Limb (tissue), 2 donors: ENCODE measurements around the gene DAP.
A peak's percentile ranks its signal among the peaks of the same experiment; 100 is the strongest.

Experiments
- DNase-seq, 2 donors: peaks; one replicate each; pipeline ENCODE4 v3.0.0-alpha.2; 2016; ENCODE audit errors: extremely low spot score in 2 of 2

Gene DAP

DNA sequence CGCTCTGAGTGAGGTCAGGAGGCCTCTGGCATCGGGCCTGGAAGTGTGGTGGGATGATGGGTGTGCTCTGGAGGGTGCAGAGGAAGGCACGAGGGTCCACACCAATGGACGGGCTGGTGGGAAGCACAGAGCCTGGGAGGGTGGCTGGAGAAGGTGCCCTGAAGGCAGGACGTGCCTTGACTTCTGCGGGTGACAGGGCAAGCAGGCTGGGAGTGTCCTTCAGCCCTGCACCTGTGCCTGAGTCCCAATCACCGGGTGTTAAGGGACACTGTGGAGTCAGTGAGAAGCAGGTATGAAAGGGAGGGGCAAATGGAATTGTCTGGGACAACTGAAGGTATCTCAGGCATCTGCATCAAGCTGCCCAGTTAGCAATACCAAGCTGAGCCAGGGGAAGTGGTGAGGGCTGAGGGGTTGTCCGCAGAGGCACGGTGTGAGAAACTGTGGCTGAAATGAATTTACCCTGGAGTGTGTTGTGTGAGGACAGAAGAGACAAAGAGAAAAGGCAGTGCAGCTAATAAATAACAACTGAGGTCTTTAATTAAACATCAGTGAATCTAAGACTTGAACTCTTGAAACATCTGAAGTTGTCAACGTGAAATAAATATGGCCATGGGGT is 50.4 kb downstream of the DAP start:
- no peak for DNase-seq

DNA sequence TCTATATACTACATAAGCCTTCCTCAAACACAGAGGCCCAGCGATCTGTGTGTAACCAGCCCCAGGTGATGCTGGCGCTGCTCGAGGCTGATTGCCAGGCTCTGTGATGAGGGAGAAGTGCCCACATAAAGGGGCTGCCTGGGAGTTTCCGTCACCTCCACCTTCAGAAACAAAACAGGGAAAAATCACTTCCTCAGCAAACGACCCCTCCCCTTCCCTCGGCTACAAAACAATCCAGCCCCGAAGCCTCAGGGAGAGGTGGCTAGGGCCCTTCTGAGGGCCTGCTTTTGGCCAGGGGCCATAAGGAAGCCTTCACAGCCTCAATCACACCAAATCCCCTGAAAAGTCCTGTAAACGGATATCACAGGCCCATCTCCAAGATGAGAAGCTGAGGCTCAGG is 51.1 kb downstream of the DAP start:
- no peak for DNase-seq

DNA sequence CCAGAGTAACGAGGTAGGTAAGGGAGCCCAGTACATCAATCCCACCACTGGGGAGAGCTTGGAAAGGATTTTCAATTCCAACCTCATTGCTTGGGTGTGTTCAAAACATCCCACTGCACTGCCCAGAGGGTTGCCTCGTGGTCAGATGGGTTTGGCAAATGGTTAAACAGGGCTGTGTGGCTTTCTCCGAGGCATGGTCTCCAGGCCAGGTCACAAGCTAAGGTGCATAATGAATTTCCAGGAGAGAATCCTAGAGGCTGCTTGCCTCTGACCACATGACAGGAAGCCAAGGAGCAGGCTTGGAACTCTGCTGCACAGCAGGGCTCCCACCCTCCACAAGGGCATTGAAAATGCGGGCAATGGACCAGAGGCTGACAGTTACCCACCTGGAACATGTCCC is 51.6 kb downstream of the DAP start:
- no peak for DNase-seq

DNA sequence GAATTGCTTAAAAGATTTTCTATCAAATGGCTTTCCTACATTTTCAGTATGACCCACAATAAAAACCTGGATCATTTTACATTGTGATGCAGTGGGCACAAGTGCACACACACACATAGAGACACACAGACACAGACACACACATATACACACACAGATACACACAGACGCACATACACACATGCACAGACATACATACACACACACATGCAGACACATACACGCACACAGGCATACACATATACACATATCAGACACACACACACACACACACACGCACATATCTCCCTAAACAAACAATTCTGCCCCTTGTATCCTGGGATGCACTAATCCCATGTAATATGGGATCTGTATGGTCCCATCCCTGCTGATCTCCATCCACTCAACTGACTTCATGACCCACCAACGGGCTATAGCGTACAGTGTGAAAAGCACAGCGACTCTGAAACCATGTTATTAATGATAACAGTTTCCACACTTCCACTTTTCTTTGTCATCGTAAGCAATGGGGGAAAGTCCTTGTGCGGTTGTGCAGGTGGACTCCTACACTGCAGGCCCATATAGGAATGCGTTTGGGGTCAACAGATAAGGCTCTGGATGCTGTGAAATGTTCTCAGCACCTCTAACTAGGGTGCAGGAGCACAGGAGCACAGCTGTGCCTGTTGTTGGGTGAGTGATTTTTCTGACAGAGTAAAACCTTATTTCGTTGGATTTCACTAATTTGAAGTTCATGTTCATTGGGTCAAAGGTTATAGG is 52.7 kb downstream of the DAP start:
- DNase-seq, result no peak

DNA sequence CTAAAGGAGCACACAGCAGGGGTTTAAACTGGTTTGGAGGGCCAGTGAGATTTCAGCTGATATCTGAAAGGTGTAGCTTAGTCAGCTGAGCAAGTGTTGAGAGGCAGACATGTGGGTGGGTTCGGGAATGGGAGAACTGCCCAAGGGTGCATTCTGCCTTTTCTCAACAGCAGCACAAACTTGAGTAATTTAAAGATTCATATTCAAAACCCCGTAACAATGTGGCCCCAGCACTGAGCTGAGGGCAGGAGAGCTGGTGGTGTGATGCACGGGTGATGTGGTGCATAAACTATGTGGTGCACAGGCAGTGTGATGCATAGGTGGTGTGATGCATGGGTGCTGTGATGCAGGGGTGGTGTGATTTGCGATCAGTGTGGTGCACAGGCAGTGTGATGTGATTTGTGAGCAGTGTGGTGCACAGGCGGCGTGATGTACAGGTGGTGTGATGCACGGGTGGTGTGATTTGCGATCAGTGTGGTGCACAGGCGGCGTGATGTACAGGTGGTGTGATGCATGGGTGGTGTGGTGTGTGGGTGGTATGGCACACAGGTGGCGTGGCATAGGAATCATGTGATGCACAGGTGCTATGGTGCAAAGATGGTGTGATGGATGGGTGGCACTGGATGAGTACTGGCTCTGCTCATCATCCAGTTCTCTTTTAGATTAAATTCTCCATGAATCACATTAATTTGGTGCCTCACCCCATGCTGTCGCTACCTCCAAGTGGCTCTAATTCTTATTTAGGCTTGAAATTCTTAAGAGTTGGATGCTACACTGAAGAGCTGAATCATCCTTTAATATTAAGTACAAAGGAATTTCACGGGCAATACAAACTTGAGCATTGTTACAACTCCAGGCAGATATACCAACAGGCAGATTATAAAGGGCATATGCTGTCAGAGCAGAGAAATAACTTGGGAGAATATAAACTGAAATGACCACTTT is 53.6 kb downstream of the DAP start:
- DNase-seq, result no peak

DNA sequence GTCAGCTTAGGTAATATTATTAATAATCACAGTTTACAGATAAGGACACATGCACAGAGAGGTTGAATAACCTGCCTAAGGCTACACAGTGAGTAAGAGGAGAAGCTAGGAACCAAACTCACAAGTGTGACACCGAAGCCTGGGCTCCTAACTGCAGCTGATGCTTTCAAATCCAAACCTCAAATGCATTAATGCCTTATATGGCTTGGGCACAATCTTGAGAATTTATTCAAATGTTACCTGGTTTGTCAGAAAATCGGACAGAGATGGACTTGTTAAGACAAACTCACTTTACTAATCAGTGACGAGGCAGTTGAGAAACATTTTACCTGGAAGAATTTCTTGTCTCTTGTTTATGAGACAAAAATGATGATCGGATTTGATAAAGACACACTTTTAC is 54.7 kb downstream of the DAP start:
- DNase-seq, result no peak

DNA sequence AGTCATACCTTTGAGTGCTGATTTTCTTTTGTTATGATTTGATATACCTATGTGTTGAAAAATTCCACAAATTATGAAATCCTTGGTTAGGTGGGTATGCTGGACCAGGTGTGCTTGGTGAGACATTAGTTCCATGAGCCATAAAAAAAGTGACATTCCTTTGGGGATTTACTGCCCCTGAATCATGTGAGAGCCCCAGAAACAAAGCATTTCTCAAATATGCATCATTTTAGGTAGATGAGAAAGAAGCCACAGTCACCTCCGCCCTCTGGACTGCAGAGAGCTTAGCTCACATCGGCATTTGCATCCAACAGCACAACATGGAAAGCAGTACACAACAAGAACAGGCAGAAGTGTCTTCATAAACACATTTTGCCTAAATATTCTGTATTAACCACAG is 55.3 kb downstream of the DAP start:
- no peak for DNase-seq

DNA sequence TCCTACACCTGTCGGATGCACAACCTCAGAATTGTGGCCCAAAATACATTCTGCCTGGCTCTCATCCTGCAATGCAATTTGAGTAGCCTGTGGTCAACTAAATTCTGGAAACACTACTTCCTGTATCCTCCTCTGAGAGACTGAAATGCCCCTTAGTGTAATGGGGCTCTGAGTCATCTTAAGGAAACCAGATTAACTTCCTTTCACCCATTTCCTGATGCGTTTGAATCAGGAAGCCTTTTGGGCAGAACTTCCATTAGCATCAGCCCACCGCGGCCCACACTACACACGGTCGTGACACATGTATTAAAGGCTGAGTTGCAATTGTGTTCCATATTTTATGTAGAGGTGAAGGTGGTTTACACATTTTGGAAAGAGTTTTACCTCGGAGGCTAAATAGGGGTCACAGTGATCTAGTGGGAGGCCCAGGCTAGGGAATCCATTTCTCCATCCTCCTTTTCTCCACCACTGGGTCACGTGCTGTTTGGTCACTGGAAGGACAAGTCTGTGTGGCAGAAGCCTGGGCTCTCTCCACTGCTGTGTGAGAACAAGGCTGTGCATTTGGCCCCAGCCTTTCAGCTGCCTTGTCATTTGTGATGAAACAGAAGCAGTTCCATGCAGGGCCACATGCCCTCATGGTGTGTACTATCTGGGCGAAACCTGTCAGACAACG is 55.9 kb downstream of the DAP start:
- DNase-seq, result no peak

DNA sequence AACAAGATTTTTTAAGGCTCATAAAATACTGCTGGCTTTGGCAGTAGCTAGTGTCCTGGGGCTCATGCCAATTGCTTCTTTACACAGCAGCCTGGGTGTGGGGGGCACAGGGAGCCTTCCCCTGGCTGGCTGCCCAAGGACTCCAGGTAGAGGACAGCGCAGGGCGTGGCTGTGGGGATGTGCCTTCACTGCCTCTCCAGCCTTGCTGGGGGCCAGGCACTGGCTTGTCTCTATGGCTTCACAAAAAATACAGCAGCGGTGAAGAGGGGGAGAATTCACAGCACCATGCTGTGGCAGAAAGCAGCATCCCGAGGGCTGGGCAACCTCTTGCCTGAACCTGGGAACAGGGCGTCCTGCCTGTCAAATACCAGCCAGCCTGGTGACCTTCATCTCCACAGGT is 57.4 kb downstream of the DAP start:
- no peak for DNase-seq

DNA sequence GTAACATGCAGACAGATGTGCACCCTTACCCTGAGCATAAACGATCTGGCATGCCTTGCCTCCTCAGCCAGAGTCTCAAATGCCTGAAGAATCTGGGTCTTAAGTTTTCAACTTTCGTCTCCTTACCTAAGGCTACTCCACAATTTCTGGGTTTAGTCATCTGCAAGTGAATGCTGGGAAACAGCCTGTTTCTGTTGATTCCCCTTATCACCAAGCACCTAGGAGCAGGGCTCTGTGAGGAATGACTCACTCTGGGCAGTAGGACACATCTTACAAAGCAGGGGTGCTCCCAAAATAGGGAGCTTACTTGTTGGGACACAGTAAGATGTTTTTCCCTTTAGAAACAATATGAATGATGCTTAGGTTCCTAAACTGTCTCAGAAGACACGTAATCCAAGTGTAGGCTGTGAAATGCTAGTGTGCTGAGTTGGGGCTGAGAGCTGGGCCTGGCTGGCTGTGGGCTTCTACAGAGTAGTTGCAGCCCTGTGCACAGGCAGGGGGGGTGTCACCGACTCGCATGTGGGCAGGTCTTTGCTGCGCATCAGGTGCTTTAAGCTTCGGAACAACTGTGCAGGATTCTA is 58.0 kb downstream of the DAP start:
- no peak for DNase-seq

DNA sequence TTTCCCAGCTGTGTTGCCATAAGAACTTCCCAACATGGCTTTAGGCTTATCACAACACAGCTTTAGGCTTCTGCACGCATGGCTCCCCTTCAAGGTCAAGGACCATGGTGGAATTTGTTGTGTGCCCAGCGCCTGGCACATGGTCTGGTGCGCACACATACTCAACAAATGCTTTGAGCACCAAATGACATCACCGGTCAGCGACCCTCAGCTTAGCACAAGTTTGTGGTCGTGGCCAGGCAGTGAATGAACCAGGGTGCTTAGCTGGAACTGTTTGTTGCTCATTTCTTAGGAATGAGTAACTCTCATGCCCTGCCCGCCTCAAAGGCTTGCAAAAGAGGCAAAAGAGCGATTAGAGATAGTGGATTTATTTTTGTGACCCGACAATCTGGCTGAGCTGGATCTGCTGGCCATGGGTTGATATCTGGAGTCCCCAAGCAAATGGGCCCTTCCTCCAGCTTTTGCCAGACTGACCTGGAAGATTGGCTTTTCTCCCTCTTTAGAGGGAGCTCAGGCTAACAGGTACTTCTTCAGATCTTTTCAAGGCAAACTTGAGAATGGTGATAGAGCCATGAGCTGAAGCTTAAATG is 58.9 kb downstream of the DAP start:
- no peak for DNase-seq

DNA sequence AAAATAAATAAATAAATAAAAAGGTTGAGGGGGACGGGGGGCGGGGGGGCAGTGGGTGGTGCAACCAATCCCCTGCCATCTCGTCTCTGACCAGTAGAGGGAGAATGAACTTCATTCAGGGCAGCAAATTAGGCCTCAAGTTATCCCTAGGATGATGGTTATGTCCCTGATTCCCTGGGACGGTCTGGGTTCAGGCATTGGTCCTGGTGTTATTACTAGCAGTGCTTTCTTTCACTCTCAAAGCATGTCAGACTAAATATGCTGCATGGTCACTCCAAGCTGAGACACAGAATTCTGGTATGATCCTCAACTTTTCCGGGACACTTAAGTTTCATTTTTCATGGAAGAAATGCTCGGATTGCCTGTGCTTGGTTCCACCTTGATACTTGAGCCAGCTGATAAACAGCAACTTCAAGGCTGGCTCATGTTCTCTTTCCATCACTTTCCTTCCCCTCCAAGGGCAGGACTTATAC is 59.4 kb downstream of the DAP start:
- peak; percentile 25 to 64 for DNase-seq

DNA sequence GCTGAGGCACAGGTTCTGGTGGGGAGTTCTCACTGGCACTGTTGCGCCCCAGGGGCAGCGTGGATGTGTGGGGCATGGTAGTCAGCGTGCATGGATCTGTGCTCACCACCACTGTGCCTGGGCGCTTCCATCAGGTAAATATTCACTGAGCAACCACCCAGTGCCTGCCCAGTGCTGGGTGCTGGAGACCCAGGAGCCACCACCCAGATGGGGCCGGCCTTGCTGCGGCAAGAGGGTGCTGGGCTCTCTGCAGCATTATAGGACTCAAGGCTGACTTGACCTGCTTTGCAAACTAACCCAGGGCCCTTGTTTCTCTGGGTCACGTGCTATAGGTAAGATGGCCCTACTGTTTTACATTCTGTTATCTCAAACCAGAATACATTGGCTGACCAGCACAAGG is 60.5 kb downstream of the DAP start:
- DNase-seq, result no peak

DNA sequence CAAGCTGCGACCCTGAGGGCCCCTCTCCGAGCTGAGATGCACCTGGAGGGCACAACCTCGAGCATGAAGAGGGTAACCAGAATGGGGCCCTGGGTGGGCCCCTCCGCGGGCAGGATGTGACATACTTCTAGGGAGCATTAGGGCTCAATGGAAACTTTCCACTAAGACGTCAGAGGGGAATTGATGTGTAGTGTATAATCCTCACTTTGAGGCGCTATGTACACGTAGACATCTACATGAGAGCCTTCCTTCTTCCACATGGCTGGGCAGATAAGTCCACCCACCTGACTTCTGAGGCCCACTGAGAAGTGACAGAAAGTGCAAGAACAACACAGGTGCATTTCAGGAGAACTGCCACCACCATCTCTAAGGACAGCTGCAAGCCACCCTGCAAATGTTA is 61.0 kb downstream of the DAP start:
- no peak for DNase-seq

DNA sequence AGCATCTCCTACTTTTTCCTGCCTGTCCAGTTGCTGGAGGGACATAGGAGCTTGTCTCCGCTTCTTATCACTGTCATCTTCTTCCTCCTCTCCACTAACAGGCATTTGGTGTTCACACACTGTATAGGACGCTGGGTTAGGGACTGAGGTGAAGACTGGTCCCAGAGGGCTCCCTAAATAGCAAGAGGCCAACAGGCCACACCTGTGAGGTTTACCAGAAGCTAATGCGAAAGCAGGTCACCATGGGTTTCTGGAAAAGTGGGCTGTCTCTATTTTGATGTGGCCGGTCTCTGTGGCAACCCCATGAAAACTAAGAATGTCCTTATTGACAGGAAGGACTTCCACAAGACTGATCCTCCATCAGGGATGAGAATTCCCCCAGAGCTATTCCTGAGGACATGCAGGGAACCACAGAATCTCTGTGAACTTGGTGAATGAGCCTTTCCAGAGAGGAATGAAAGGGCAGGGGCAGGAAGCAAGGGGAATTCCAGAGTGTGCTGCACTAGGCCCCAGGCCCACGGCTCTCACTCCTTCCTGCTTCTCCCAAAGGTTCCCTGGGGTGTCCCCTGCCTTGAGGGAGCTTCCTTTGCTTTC is 61.7 kb downstream of the DAP start:
- no peak for DNase-seq

DNA sequence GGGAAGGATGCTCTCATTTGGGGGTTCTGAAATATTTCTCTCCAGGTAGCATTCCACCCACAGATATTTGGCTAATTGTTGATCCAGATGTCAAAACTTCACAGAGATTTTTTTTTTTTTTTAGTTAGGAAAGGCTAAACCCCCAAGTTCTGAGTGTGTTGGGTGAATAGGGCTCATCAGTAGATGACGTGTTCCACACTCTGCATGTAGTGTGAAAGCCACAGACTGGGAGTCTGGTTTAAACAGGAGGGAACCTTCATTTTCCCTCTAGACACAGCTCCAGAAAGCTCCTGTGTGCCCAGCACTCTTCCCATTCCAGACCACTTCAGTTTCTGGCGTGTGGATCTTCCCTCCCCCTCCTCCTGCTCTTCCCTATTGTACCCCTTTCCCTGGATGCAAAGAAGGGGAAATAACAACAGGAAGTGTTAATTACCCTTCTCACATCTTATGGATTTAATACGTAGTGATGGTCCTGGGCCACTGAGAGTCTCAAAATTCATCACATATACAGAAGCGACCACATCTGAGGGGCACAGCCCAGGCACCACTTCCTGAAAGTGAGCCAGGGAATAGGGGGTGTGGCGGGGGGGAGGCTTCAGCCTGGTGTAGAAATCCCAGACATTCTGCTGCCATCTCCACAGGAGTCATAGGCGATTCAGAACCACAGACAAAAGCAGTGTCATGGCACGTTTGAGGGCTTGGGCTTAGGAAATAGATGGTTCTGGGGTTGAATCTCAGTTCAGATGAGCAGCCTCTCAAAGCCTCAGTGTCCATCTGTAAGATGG is 65.1 kb downstream of the DAP start:
- DNase-seq, result no peak

DNA sequence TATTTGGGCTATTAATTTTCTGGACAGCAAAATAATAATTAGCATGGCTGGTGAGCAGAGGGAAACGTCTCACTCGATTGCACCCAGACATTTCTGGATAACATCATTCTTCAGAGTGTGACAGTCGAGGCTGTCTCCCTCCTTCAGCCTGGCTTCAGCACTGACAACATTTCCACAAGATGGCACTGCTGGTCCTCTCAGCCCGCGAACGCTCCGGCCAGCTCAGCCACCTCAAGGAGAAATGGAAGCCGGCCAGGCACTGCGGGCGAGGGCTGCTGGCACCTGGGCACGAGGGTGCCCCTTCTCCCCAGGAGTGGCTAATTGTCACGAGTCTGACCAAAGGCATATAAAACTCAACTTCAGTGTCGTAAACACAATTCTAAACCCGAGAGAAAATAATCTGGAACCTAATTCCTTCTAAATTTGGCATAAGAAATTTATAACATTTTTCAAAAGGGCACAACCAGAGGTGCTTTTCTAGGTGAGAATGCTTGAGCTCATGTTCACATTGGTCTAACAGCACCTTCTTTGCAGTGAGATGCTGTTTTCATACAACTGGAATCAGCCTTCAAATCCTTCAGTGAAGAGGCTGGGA is 65.9 kb downstream of the DAP start:
- DNase-seq, result peak; percentile 7 to 79

DNA sequence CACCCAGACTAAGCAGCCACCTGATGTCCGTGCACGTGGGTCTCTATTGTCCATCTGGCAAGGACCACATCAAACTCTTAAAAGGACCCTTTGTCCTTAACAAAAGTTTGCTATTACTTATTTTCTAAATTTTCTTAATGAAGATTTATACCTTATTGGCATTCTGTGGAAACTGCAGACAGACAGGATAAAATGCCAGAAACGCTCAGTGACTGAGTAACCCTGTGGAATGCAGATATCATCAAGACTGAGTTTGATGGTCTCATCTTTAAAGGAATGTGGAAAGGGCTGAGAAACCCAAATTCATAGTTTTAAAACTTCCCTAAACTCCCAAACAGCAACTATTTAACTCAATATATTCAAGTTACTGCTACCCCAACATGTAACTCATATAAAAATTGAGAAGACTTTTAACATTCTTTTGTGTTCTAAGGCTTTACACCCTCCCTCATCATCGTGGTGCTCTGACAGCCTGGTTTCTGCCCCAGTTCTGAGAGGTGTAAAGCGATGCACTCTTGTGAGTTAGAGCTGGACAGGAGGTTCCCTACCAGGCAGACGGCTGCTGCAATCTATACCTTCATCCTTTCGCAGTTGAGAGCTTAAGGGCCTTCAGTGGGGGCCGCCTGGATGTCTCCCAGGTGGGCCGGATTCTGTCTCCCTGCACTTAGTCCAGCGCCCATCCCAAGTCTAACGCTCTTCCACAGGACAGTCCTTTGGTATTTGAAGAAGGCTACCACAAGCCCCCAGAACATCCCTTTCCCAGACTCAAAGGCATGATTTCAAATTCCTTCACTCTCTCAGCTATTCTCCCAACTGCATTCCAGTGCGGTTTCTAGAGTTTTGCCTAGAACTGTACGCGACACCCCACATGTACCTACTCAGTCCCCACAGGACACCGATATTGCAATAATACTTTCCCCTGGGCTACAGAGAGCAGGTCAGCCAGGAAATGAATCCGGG is 68.9 kb downstream of the DAP start:
- DNase-seq, result no peak
